ENCODE measurements around the gene CDC42SE2. TPM values are rescaled to one million over a fixed set of nuclear protein-coding genes. Genes with fewer than 3 reads are reported as not detected.

Gene CDC42SE2
- total RNA-seq, 2 experiments from 2014 or later, result 112 to 116 TPM

- peak; percentile 28 for DNase-seq
- Mint-ChIP-seq H3K4me3 (no peak overlapping the region), H3K9me3 (peaks cover 9% of the 10 kb centered on the region), H3K27me3 (no peaks in the 10 kb centered on the region), H3K4me1 (peaks cover 34% of the 10 kb centered on the region), H3K36me3 (peaks cover 48% of the 10 kb centered on the region), H3K27ac (peak overlapping the region; percentile 87)
Measured at GRCh38 chr5:131413605-131414559, 150.0 kb downstream of the CDC42SE2 start.

GRCh38 chr5:131416729-131417128, 152.9 kb downstream of the CDC42SE2 start:
- DNase-seq, result no peak
- no peaks in the 10 kb centered on the region for H3K9me3 Mint-ChIP-seq
- H3K36me3 Mint-ChIP-seq, result peaks cover 29% of the 10 kb centered on the region
- H3K27ac Mint-ChIP-seq, result peak overlapping the region; percentile 80
- H3K27me3 Mint-ChIP-seq, result no peaks in the 10 kb centered on the region
- peak overlapping the region; percentile 11 for H3K4me3 Mint-ChIP-seq
- H3K4me1 Mint-ChIP-seq, result peaks cover 40% of the 10 kb centered on the region

- Mint-ChIP-seq H3K4me1 (peaks cover 40% of the 10 kb centered on the region), H3K27ac (peak overlapping the region; percentile 80), H3K27me3 (no peaks in the 10 kb centered on the region), H3K36me3 (peaks cover 29% of the 10 kb centered on the region), H3K4me3 (peak overlapping the region; percentile 42), H3K9me3 (no peaks in the 10 kb centered on the region)
- DNase-seq, result peak; percentile 71
Measured at GRCh38 chr5:131417240-131417869, 153.5 kb downstream of the CDC42SE2 start.

- DNase-seq, result no peak
- peaks cover 35% of the 10 kb centered on the region for H3K4me1 Mint-ChIP-seq
- peak overlapping the region; percentile 20 for H3K27ac Mint-ChIP-seq
- no peak overlapping the region for H3K4me3 Mint-ChIP-seq
- no peaks in the 10 kb centered on the region for H3K9me3 Mint-ChIP-seq
- peaks cover 25% of the 10 kb centered on the region for H3K36me3 Mint-ChIP-seq
- no peaks in the 10 kb centered on the region for H3K27me3 Mint-ChIP-seq
Measured at GRCh38 chr5:131418846-131419245, 155.0 kb downstream of the CDC42SE2 start.

GRCh38 chr5:131419877-131420276, 156.0 kb downstream of the CDC42SE2 start:
- Mint-ChIP-seq H3K27ac (peak overlapping the region; percentile 56), H3K4me1 (peaks cover 26% of the 10 kb centered on the region), H3K36me3 (peaks cover 15% of the 10 kb centered on the region), H3K27me3 (no peaks in the 10 kb centered on the region), H3K4me3 (no peak overlapping the region), H3K9me3 (no peaks in the 10 kb centered on the region)
- no peak for DNase-seq

- no peak for DNase-seq
- no peaks in the 10 kb centered on the region for H3K9me3 Mint-ChIP-seq
Measured at GRCh38 chr5:131423056-131423455, 159.2 kb downstream of the CDC42SE2 start.

GRCh38 chr5:131426011-131426410, 162.2 kb downstream of the CDC42SE2 start:
- Mint-ChIP-seq H3K27ac (no peak overlapping the region), H3K4me1 (peaks cover 18% of the 10 kb centered on the region), H3K27me3 (no peaks in the 10 kb centered on the region), H3K9me3 (no peaks in the 10 kb centered on the region), H3K4me3 (no peak overlapping the region), H3K36me3 (peaks cover 30% of the 10 kb centered on the region)
- no peak for DNase-seq

More at GRCh38 chr5:131423056-131423455, 159.2 kb downstream of the CDC42SE2 start:
- no peaks in the 10 kb centered on the region for H3K27me3 Mint-ChIP-seq
- no peak overlapping the region for H3K4me3 Mint-ChIP-seq
- H3K27ac Mint-ChIP-seq, result peak overlapping the region; percentile 65
- peaks cover 17% of the 10 kb centered on the region for H3K36me3 Mint-ChIP-seq
- H3K4me1 Mint-ChIP-seq, result peaks cover 20% of the 10 kb centered on the region

GRCh38 chr5:131430794-131431193, 166.9 kb downstream of the CDC42SE2 start:
- Mint-ChIP-seq H3K4me1 (peaks cover 11% of the 10 kb centered on the region), H3K9me3 (no peaks in the 10 kb centered on the region), H3K4me3 (no peak overlapping the region), H3K27ac (peak overlapping the region; percentile 15), H3K36me3 (peaks cover 35% of the 10 kb centered on the region), H3K27me3 (no peaks in the 10 kb centered on the region)
- DNase-seq, result no peak

GRCh38 chr5:131431794-131432193, 167.9 kb downstream of the CDC42SE2 start:
- H3K36me3 Mint-ChIP-seq, result peaks cover 38% of the 10 kb centered on the region

GRCh38 chr5:131433109-131433508, 169.3 kb downstream of the CDC42SE2 start:
- H3K4me1 Mint-ChIP-seq, result peaks cover 7% of the 10 kb centered on the region
- no peak overlapping the region for H3K4me3 Mint-ChIP-seq
- no peak for DNase-seq
- no peaks in the 10 kb centered on the region for H3K9me3 Mint-ChIP-seq
- H3K27ac Mint-ChIP-seq, result peak overlapping the region; percentile 63
- no peaks in the 10 kb centered on the region for H3K27me3 Mint-ChIP-seq
- peaks cover 37% of the 10 kb centered on the region for H3K36me3 Mint-ChIP-seq

More at GRCh38 chr5:131431794-131432193, 167.9 kb downstream of the CDC42SE2 start:
- Mint-ChIP-seq H3K27me3 (no peaks in the 10 kb centered on the region), H3K4me3 (no peak overlapping the region), H3K9me3 (no peaks in the 10 kb centered on the region), H3K4me1 (peaks cover 7% of the 10 kb centered on the region), H3K27ac (no peak overlapping the region)
- DNase-seq, result no peak

- Mint-ChIP-seq H3K27ac (no peak overlapping the region), H3K36me3 (peaks cover 27% of the 10 kb centered on the region), H3K4me1 (peaks cover 6% of the 10 kb centered on the region), H3K27me3 (no peaks in the 10 kb centered on the region), H3K9me3 (no peaks in the 10 kb centered on the region), H3K4me3 (no peak overlapping the region)
- DNase-seq, result no peak
Measured at GRCh38 chr5:131436081-131436480, 172.2 kb downstream of the CDC42SE2 start.

- peaks cover 3% of the 10 kb centered on the region for H3K4me1 Mint-ChIP-seq
- DNase-seq, result no peak
- H3K27me3 Mint-ChIP-seq, result no peaks in the 10 kb centered on the region
- peak overlapping the region; percentile 4 for H3K27ac Mint-ChIP-seq
- no peaks in the 10 kb centered on the region for H3K9me3 Mint-ChIP-seq
- H3K36me3 Mint-ChIP-seq, result peaks cover 26% of the 10 kb centered on the region
- no peak overlapping the region for H3K4me3 Mint-ChIP-seq
Measured at GRCh38 chr5:131441184-131441583, 177.3 kb downstream of the CDC42SE2 start.

Data from activated naive CD8-positive, alpha-beta T cell treated with anti-CD3 and anti-CD28 coated beads for 36 hours (primary cell).